ENCODE results near the gene FKBP7.
"Not testable (repeated sequence)": the region's sequence is repeated elsewhere in the genome, so short reads cannot be mapped to it uniquely, and the experiment has no call there.

FKBP7 gene

DNA sequence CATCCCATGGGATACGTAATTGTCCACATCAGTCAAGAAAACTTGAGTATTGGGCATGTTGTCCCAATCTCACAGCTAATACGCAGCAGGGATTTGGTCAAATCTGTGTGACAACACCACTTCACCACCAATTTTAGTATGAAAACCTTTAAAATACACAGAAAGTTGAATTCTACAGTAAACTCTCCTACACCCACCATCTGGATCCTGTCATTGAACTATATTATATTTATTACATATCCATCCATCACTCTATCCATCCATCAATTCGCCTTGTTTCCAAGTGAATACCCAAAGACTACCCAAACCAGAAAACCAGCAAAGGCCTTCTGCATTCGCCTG is 846 bp upstream of the FKBP7 start:
- FAIRE-seq = no peak
- DNase-seq (ENCODE audit: insufficient read length, low spot score) = no peak
- TF ChIP-seq, protein P1, sequence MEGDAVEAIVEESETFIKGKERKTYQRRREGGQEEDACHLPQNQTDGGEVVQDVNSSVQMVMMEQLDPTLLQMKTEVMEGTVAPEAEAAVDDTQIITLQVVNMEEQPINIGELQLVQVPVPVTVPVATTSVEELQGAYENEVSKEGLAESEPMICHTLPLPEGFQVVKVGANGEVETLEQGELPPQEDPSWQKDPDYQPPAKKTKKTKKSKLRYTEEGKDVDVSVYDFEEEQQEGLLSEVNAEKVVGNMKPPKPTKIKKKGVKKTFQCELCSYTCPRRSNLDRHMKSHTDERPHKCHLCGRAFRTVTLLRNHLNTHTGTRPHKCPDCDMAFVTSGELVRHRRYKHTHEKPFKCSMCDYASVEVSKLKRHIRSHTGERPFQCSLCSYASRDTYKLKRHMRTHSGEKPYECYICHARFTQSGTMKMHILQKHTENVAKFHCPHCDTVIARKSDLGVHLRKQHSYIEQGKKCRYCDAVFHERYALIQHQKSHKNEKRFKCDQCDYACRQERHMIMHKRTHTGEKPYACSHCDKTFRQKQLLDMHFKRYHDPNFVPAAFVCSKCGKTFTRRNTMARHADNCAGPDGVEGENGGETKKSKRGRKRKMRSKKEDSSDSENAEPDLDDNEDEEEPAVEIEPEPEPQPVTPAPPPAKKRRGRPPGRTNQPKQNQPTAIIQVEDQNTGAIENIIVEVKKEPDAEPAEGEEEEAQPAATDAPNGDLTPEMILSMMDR (IDR thresholded peaks at IDR 0.05; ENCODE audit: insufficient read depth, missing control alignments) = no peak

DNA sequence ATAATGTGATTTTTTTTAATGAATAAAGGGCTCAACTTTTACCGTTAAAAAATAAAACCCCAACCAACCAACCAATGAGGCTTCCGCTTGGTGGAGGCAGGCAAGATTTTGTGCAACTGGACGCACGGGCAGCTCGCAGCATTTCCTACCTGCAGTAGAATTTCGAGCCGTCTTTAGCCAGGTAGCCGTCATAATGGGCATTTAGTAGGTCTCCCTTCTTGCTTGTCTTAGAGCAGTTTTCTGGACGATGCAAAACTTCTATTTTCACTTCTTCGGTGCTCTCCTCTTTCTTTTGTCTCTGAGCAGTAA is 316 bp downstream of the FKBP7 start:
- no peak for FAIRE-seq
- TF ChIP-seq, protein P1 (IDR thresholded peaks at IDR 0.05; ENCODE audit: insufficient read depth, missing control alignments) = no peak
- no peak for DNase-seq (ENCODE audit: insufficient read length, low spot score)

DNA sequence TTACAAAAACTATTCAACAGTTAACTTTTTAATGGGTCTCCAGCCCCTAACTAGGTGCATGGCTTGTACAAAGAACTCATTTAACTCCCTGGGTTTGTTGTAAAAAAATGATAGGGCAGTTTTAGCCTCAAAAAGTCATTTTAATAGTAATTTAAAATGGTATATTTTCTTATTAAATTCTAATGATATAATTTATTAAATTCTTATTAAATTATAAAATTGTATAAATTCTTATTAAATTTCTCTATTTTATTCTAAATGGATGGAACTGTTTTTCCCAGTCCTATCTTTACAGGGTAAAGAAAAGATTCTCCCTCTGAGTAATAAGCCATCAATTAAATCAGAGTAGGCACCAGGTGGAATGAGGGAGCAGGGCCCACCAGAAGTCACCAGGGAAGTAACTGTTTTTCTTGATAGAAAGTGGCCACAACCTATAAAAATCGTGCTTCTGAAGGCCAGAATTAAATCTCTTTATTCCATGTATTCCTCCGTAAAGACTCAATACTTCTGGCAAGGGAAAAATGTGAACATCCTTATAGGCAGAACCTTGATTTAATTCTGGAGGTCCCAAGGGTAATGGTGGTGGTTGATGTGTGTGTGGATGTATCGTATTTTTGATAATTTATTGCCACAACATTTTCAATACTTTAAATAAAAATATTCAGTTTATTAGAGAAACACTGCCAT is 814 bp downstream of the FKBP7 start:
- TF ChIP-seq, protein P1 (IDR thresholded peaks at IDR 0.05; ENCODE audit: insufficient read depth, missing control alignments) = no peak
- DNase-seq (ENCODE audit: insufficient read length, low spot score) (no peak), FAIRE-seq (no peak)

DNA sequence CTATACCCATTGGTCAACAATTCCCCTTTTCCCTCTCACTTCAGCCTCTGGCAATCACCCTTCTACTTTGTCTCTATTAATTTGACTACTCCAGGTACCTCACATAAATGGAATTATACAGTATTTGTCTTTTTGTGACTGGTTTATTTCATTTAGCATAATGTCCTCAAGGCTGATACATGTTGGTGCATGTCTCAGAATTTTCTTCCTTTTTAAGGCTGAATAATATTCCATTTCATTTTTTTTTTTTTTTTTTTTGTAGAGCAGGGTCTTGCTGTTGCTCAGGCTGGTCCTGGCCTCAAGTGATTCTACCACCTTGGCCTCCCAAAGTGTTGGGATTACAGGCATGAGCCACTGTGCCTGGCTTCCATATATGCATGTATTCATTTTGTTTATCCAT is 1.9 kb downstream of the FKBP7 start:
- DNase-seq (ENCODE audit: insufficient read length, low spot score) (no peak), FAIRE-seq (no peak)
- TF ChIP-seq, protein P1 (IDR thresholded peaks at IDR 0.05; ENCODE audit: insufficient read depth, missing control alignments) = no peak

DNA sequence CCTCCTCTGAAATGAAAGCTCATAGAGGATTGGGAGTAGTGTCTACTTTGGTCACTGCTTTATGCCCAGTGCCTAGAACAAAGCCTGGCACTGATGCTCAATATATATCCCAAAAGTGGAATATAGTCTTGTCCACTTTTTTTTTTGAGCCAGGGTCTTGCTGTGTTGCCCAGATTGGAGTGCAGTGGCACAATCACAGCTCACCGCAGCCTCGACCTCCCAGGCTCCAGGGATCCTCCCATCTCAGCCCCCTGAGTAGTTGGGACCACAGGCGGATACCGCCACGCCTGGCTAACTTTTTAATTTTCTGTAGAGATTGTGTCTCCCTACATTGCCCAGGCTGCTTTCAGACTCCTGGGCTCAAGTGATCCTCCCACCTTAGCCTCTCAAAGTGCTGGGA is 3.8 kb downstream of the FKBP7 start:
- TF ChIP-seq, protein P1 (IDR thresholded peaks at IDR 0.05; ENCODE audit: insufficient read depth, missing control alignments) = no peak
- FAIRE-seq (no peak), DNase-seq (ENCODE audit: insufficient read length, low spot score) (no peak)

DNA sequence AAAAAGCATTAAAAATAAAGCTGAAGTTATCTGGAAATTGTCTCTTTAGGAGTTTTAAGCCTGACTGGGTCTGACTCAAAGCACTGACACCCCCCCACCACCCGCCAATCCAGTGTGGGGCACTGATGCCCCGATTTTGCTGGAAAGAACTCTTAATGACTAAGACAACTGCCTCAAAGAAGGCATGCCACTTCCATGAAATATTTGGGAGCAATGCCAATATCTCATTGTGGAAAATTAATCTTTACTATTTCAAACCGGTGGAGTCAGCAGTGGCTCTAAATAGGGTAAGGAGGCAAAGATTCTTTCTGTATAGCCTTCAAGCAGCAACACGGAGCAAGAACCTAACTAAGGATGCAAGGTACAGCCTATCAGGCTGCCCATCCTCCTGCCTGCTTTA is 4.5 kb downstream of the FKBP7 start:
- FAIRE-seq (no peak), DNase-seq (ENCODE audit: insufficient read length, low spot score) (no peak)
- TF ChIP-seq, protein P1 (IDR thresholded peaks at IDR 0.05; ENCODE audit: insufficient read depth, missing control alignments) = no peak

DNA sequence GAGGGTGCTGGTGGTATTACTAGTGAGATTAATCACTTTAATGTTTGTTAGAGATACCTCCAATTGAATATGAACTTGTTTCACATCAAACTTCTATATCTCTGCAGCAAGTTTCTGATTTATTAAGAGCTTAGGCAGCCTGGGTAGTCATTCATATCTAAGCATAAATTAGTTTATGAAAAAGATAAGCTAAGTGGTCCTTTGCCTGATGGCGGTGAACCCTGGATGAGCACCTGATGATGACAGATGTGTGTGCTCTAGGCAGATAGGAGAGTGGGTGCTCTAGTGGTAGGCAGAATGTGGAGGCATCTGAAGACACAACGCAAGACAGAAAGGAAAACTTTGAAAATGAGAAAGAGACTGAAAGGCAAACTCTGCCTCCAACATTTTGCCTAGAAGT is 5.0 kb downstream of the FKBP7 start:
- DNase-seq (ENCODE audit: insufficient read length, low spot score) (no peak), FAIRE-seq (no peak)
- TF ChIP-seq, protein P1 (IDR thresholded peaks at IDR 0.05; ENCODE audit: insufficient read depth, missing control alignments) = no peak

DNA sequence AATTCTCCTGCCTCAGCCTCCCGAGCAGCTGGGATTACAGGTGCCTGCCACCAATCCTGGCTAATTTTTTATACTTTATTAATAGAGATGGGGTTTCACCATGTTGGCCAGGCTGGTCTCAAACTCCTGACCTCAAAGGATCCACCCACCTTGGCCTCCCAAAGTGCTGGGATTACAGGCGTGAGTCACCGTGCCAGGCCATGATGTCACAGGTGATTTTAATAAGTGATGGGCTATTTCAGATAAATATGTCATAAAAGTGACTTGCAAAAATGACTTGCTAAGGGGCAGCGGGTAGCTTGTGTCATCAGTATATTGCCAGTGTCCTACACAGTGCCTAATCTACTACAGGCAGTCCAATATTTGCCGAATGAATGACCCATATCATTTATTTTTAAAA is 7.1 kb downstream of the FKBP7 start:
- DNase-seq (ENCODE audit: insufficient read length, low spot score); FAIRE-seq: not testable (repeated sequence)

All from D721Med (cell line).